AG08395 (cell line): ENCODE results near the gene FEZ2.

ENCODE experiments used
- DNase-seq: peaks from one replicate; pipeline ENCODE4 v3.0.0; 2012; ENCODE audit warnings: mixed read lengths, low spot score

Gene FEZ2

GRCh38 chr2:36528766-36529392, 69.1 kb downstream of the FEZ2 start:
- no peak for DNase-seq

- no peak for DNase-seq
These were observed 69.7 kb downstream of the FEZ2 start for GRCh38 chr2:36528274-36528673.

DNA sequence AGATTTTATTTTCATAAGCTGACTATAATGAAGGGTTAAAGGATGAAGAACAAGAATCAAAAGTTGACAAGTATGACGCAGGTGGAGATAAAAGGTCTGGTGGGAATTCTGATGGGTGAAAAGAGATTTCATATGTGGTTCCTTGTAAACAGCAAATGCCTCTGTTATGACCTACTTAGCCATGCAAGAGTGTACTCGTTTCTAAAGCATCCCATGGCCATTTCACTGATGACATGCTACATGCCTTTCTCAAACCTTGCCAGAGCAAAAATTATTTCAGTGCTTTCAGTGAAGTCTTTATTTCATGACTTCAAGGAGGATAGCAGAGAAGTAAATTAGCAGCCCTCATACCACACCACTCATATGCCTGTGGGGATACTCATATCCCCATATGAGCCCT, 71.7 kb downstream of the FEZ2 start:
- no peak for DNase-seq

- DNase-seq, result no peak
These were observed 72.7 kb downstream of the FEZ2 start for GRCh38 chr2:36525245-36525644.

DNA sequence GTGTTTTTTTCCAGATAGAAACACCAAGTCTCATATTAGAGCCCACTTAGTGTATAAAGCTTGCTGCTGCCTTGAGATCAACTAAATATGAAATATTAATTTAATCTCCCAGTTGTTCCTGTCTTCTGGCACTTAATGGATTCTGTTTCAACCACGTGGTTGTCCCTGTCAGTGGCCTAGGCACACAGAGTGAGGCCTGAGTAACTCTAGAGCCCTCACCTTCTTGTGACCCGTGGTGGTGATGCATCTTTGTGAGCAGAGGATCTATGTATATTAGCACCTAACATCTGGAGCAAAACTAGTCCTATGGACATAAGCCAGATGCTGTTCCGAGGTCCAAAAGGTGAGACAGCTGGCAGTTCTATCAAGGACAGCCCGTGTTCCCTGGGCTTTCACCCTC, 74.8 kb downstream of the FEZ2 start:
- no peak for DNase-seq

DNA sequence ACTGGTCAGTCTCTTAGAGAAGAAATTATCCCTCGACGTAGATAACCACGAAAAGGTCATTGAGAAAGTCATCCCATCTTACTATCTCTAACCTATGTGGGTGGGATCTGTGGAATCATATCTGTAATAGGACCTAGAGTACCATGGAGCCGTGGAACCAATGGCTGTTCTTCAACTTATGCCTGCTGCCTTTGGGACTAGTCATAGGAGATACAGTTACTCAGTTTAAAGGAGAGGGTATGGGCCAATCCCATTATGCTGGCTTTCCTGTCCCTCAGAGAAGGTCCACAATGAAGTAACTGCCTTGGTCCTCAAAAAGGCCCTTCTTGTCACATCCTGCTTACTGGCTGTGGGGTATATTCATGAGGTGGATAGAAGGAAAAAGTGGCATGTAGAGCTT, 77.5 kb downstream of the FEZ2 start:
- no peak for DNase-seq

DNA sequence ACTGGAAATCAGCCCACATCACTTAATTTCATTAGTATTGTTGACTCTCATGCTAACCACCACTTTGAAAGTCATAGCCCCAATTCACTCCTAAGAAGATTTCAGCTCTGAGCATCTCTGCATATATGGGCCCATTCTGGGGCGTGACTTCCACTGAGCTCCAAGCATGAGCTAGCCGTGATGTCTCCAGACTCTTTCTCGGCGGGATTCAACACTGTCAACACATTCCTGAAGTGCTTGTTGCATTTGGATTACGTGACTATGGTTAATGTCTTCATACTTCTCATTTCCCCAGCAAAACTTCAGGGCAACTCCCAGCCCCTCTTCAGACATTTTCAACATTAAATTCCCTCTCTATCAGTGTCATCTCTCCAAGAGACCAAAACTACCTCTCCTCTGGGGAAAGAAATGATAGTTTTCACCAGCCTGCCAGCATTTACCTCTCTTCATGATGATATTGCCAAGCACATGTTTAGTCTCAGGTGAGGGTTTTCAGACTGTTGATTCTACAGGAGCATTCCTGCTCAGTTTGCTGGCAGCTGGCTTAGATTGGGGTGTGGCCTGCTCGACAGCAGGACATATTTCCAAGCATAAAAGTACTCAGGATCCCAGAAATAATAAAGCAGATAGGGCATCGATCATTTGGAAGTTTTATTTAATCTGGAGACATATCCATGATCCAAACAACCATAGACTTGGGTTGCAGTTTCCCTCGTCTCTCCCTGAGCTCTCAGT, 81.7 kb downstream of the FEZ2 start:
- DNase-seq, result peak; percentile 80

DNA sequence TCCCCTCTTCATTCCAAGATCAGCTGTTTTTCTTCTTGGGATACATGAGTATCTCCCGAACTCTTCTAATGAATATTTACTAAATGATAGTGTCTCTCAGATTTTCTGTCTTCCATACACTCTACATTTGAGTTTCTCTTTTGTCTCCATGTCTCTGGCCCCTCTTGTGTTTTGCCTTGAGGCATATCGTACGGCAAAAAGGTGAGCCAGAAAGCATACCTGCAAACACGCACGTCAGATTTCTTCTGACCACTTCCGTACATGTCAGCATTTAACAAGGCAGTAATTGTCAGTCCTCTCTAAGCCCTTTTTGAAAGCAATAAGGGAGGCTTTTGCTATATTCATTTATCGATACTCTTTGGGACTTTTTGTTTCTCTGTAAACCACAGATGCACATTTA, 82.4 kb downstream of the FEZ2 start:
- DNase-seq, result no peak

- DNase-seq, result no peak
These were observed 84.3 kb downstream of the FEZ2 start for GRCh38 chr2:36513661-36514060.

DNA sequence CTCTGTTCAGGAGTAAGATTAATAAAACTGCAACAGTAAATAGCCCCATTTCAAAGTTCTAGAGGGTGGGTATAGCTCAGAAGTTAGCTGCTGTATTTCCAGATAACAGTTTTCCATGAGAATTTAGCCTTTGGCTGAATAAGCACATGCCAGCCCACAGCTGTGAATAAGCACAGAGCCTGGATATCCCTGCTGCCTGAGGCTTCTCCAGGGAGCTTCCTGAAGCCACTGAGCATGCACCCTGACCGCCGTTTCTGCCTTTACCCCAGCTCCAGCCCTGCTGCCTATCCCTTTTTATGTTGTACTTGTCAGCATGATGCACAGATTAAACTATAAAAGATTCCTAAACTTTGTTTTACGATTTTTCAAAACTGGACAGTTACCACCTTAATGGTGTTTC, 85.3 kb downstream of the FEZ2 start:
- DNase-seq, result no peak

- peak; percentile 31 for DNase-seq
These were observed 85.9 kb downstream of the FEZ2 start for GRCh38 chr2:36511858-36512603.

- DNase-seq, result no peak
These were observed 88.9 kb downstream of the FEZ2 start for GRCh38 chr2:36509075-36509474.

GRCh38 chr2:36507408-36507812, 90.6 kb downstream of the FEZ2 start:
- peak; percentile 48 for DNase-seq
